Measurements from ENCODE around the gene HABP4. TPM values are rescaled to one million over a fixed set of nuclear protein-coding genes. Genes with fewer than 3 reads are reported as not detected.

HABP4 gene
- total and polyA plus RNA-seq, 10 of the 15 experiments (the other 5 are each of a cell fraction or from before 2014, with no cell fraction given): 1.6 to 15.4 (median 11.6) TPM

- TF ChIP-seq CUX1 (IDR thresholded peaks at IDR 0.05; ENCODE audit: insufficient replicate concordance, low read depth, low read length) (no peak), RAD51 (IDR thresholded peaks at IDR 0.05) (no peak), RB1 (IDR thresholded peaks at IDR 0.05; ENCODE audit: borderline replicate concordance) (no peak), SP1 (IDR thresholded peaks at IDR 0.05; ENCODE audit: low read depth, low read length) (no peak), POLR2AphosphoS5 (IDR thresholded peaks at IDR 0.05; ENCODE audit: low read length) (no peak), MLLT1 (IDR thresholded peaks at IDR 0.05) (no peak), ZBTB40 (IDR thresholded peaks at IDR 0.05; ENCODE audit: borderline replicate concordance) (no peak), NBN (IDR thresholded peaks at IDR 0.05) (no peak)
Observed at GRCh38 chr9:96491880-96492525, 42.0 kb downstream of the HABP4 start (continued).

All from GM12878 (cell line).